Suprapubic skin (tissue), 3 donors: ENCODE measurements around the gene CRTC3.

ENCODE experiments used
- CTCF ChIP-seq, 2 donors: fragments of 200-600 bp in 1 of 2; fragments of 450-650 bp in 1 of 2; sonication (generic) in 1 of 2; IDR thresholded peaks; one replicate each; pipeline ENCODE4 v1.5.1; 2016 to 2019; ENCODE audit warnings: antibody characterized with exemption in 2 of 2, mild to moderate bottlenecking in 1 of 2, moderate library complexity in 1 of 2
- POLR2AphosphoS5 ChIP-seq, 3 donors: sonication (generic); formaldehyde crosslinking; IDR thresholded peaks; one replicate each; pipeline ENCODE4 v1.6.1; 2017; ENCODE audit warnings: antibody characterized with exemption in 3 of 3

GRCh38 chr15:90564590-90564989 is 34.9 kb downstream of the CRTC3 start:
- TF ChIP-seq CTCF (IDR thresholded peaks at IDR 0.05) (no peak), POLR2AphosphoS5 (IDR thresholded peaks at IDR 0.05) (no peak)
